Activated CD4-positive, CD25-positive, alpha-beta regulatory T cell (primary cell): ENCODE results near the gene UBB.
"Not testable (repeated sequence)": the region's sequence is repeated elsewhere in the genome, so short reads cannot be mapped to it uniquely, and the experiment has no call there.

Experiments used
- DNase-seq, 4 experiments: peaks; one replicate each; lab custom pipeline; 2025; lab: John Stamatoyannopoulos, UW

Gene UBB

GRCh38 chr17:16374146-16374938, 6.5 kb upstream of the UBB start:
- DNase-seq: no peak

- no peak for DNase-seq
Measured at GRCh38 chr17:16377941-16378341, 3.0 kb upstream of the UBB start.

DNA sequence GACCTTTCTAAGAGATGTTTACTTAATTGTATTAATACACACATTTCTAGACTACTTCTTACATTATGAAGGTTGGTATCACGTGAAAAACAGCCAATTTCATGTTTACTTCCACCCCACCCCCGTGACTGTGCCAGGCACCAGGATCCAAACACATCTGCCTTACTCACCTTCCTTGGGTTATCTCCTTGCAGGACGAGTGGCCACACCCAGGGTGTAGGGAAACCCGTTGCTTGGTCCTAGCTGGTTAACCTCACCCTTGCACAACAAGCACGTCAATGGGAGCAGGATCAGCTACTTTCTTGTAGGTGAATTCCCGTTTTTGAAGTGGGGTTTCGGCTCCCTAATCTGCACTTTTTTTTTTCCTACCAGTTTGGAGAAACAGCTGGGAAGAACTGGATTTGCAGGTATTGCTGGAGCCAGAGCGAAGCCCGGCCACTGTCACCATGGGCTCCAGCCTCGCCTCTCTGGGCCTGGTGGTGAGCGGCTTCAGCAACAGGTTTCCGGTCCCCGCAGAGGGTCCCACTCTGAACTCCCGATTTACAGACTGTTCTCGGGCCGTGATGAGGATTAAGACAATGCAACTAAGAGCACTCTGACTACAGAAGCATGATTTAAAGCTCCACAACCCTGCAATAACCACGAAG, 2.1 kb upstream of the UBB start:
- no peak for DNase-seq

- DNase-seq: no peak
Measured at GRCh38 chr17:16379654-16380053, 1.2 kb upstream of the UBB start.

DNA sequence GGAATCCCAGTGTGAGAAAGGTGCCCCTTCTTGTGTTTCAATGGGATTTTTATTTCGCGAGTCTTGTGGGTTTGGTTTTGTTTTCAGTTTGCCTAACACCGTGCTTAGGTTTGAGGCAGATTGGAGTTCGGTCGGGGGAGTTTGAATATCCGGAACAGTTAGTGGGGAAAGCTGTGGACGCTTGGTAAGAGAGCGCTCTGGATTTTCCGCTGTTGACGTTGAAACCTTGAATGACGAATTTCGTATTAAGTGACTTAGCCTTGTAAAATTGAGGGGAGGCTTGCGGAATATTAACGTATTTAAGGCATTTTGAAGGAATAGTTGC, 567 bp downstream of the UBB start:
- DNase-seq: no peak

DNA sequence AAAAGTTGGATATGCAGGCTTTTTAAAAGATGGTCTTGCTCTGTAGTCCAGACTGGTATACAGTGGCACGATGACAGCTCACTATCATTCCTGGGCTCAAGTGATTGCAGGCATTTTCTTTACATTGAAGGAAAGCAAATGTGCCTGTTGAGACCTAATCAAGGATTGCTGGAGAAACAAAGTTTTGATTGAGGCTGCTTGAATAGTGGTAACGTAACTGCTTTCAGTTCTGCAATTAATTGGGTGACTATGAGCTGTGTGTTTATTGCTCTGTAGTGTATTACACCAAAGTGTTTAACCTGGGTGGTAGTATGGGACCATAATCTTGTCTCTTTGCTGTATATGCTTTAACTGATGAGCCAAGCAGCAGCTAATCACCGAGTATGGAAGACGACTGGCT, 2.3 kb downstream of the UBB start:
- no peak for DNase-seq

- DNase-seq: no peak
Measured at GRCh38 chr17:16383772-16384287, 2.9 kb downstream of the UBB start.

DNA sequence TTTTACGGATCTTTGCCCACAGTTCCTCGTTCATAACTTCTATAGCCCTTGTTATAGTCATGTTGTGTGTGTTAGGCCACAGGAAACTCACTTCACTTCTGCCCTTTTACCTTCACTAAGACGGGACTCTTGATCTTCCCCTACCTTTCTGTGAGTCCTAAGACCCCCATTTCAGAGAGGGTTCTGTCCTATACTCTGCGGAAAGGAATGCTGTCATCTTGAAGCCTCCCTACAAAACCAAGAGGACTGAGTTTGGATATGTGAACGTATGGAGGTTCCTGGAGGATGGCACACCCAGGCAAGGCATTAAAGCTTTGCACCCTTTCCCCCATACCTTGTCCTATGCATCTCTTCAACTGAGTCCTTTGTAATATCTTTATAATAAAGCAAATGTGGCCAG, 3.7 kb downstream of the UBB start:
- DNase-seq: no peak

GRCh38 chr17:16386126-16386507, 5.2 kb downstream of the UBB start:
- not testable (repeated sequence) for DNase-seq

GRCh38 chr17:16391451-16391850, 10.6 kb downstream of the UBB start:
- DNase-seq: no peak

GRCh38 chr17:16392491-16392890, 11.6 kb downstream of the UBB start:
- not testable (repeated sequence) for DNase-seq

GRCh38 chr17:16395887-16396286, 15.0 kb downstream of the UBB start:
- DNase-seq: not testable (repeated sequence)

GRCh38 chr17:16396693-16397092, 15.8 kb downstream of the UBB start:
- DNase-seq: not testable (repeated sequence)

- no peak for DNase-seq
Measured at GRCh38 chr17:16398270-16399267, 17.7 kb downstream of the UBB start.

GRCh38 chr17:16403847-16404246, 23.0 kb downstream of the UBB start:
- not testable (repeated sequence) for DNase-seq

DNA sequence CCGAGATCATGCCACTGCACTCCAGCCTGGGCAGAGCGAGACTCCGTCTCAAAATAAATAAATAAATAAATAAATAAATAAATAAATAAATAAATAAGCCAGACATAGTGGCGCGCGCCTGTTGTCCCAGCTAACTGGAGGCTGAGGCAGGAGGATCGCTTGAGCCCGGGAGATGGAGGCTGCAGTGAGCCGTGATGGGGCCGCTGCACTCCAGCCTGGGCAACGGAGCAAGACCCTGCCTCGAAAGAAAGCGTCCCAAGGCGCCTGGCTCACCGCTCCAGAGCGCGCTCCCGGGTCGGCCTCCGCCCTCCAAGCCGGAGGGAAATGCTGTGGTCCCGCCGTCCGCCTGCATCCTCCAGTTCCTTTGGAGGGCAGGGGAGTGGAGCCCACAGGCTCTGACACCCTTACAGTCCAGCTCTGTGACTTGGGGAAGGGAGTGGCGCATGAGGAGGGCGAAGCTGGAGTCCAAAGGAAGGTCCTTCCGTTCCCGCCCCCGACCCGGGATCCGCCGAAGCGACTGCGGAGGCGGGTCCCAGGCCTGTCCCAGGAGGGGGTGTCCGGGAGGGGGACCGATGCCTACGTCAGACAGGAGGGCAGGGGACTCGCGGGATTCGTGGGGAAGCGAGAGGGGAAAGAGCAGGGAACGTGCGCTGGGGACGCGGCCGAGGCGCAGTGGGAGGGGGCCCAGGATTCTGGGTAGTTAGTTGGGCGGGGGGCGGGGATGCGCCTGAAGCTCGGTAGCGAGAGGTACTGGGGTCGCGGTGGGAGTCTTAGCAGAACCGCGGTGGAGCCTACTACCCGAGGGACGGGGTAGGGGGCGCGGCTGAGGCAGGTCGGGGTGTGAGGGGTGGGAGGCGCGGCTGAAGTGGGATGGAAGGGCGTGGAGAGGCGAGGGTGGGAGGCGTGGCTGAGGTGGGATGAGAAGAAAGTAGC, 26.1 kb downstream of the UBB start:
- no peak for DNase-seq

DNA sequence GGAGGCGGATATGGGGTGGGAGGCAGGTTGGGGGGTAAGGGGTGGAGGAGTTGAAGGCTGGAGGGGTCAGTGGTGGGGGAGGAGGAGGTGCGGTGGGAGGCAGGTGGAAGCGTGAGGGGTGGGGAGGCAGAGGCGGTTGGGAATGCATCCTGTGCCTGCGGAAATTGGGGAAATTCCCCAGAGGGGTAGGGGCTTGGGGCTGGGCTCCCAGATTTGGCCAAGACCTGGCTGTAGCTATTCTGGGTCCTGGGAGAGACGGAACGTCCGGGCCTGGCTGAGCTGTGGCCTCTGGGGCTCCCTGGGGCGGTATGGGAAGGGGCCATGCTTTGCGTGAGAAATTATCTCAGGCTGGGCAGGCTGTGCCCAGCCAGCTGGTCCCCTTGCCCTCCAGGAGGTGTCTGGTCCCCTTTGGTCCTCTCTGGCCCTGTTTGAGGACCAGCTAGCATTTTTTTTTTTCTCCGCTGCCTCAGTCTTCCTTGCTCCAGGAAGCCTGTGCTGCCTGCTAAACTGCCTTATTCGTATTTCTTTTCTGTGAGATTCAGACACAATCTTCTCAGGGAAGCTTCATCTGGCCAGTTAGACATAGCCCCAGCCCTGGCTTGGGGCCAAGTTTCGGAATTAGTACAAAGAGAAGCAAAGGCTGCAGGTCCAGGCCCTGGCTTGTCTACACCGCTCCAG, 27.2 kb downstream of the UBB start:
- DNase-seq: no peak

- peak in 1 of 4 experiments; percentile 21 for DNase-seq
Measured at GRCh38 chr17:16415031-16415924, 34.4 kb downstream of the UBB start, which contains the start of gene TRPV2. TRPV2 (plus strand) TSS chr17:16415571; CDS start chr17:16417669, 2,098 bp downstream.

DNA sequence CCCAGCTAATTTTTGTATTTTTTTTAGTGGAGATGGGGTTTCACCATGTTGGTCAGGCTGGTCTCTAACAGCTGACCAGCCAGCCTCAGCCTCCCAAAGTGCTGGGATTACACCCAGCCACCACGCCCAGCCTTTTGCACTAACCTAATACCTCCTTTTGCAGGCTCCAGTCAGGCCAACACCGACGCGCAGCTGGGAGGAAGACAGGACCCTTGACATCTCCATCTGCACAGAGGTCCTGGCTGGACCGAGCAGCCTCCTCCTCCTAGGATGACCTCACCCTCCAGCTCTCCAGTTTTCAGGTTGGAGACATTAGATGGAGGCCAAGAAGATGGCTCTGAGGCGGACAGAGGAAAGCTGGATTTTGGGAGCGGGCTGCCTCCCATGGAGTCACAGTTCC, 36.5 kb downstream of the UBB start:
- DNase-seq: no peak
